OCI-LY7 (cell line): ENCODE results near the gene NAB1. TPM values are rescaled to one million over a fixed set of nuclear protein-coding genes. Genes with fewer than 3 reads are reported as not detected.

Experiments used
- Bru-seq: library from RNA; stranded (reverse); fragments of 400-500 nt; gene quantifications from one replicate; lab custom pipeline; 2021; lab: Mats Ljungman, UMichigan
- BruChase-seq, 2 experiments: library from RNA; stranded (reverse); fragments of 400-500 nt; gene quantifications; one replicate each; lab custom pipeline; 2021; lab: Mats Ljungman, UMichigan
- BruUV-seq: library from RNA; stranded (reverse); fragments of 400-500 nt; replicated peaks from 2 replicates; lab custom pipeline; 2021; lab: Mats Ljungman, UMichigan
- CTCF ChIA-PET: fragments of 300-600 bp; sonication (Branson Sonifier 250); formaldehyde crosslinking; loops from one replicate; lab custom pipeline; 2022; ENCODE audit warnings: antibody characterized with exemption; ENCODE audit not compliant: unreplicated experiment; lab: Charles Lee
- POLR2A ChIA-PET: fragments of 300-600 bp; sonication (Branson Sonifier 250); formaldehyde crosslinking; loops from one replicate; lab custom pipeline; 2022; ENCODE audit warnings: antibody characterized with exemption; lab: Charles Lee
- DNase-seq: peaks from one replicate; pipeline ENCODE4 v3.0.0-alpha.2; 2015; ENCODE audit warnings: low spot score
- H2AFZ ChIP-seq: fragments of 200-600 bp; sonication (generic), shearing (Covaris generic); 2 replicates; pipeline ENCODE4 v1.6.1; 2014; ENCODE audit warnings: mild to moderate bottlenecking, antibody characterized with exemption, low read length, moderate library complexity
- H3K27ac ChIP-seq: fragments of 200-600 bp; sonication (generic); 2 replicates; pipeline ENCODE4 v1.5.1; 2014; ENCODE audit warnings: mixed run types, low read depth, mild to moderate bottlenecking, moderate library complexity, low read length, inconsistent platforms; ENCODE audit not compliant: poor library complexity, severe bottlenecking
- H3K36me3 ChIP-seq: fragments of 200-600 bp; sonication (generic); 2 replicates; pipeline ENCODE4 v1.6.1; 2014; ENCODE audit warnings: mild to moderate bottlenecking, antibody characterized with exemption, low read length, moderate library complexity, mixed read lengths; ENCODE audit not compliant: insufficient read depth
- H3K4me1 ChIP-seq: fragments of 200-600 bp; sonication (generic); 2 replicates; pipeline ENCODE4 v1.5.1; 2014; ENCODE audit warnings: mild to moderate bottlenecking, low read length; ENCODE audit not compliant: insufficient read depth, poor library complexity, severe bottlenecking
- H3K4me2 ChIP-seq: fragments of 200-600 bp; sonication (generic); 2 replicates; pipeline ENCODE4 v1.6.1; 2014; ENCODE audit warnings: mild to moderate bottlenecking, low read length
- H3K4me3 ChIP-seq: fragments of 200-600 bp; sonication (generic); 2 replicates; pipeline ENCODE4 v1.5.1; 2014; ENCODE audit warnings: mild to moderate bottlenecking, low read depth, low read length; ENCODE audit not compliant: poor library complexity, severe bottlenecking
- H3K79me2 ChIP-seq: fragments of 200-600 bp; sonication (generic); 2 replicates; pipeline ENCODE4 v1.6.1; 2016; ENCODE audit warnings: low read depth, mild to moderate bottlenecking, low read length, moderate library complexity, mixed read lengths; ENCODE audit not compliant: insufficient read depth
- H3K9me2 ChIP-seq: fragments of 200-600 bp; sonication (generic); 2 replicates; pipeline ENCODE4 v1.6.1; 2016; ENCODE audit warnings: mild to moderate bottlenecking, low read length, mixed read lengths; ENCODE audit not compliant: insufficient read depth
- H3K9me3 ChIP-seq: fragments of 200-600 bp; sonication (generic); 2 replicates; pipeline ENCODE4 v1.6.1; 2014; ENCODE audit warnings: mild to moderate bottlenecking, mixed run types, low read length, mixed read lengths
- H4K20me1 ChIP-seq: fragments of 200-600 bp; sonication (generic); 2 replicates; pipeline ENCODE4 v1.6.1; 2014; ENCODE audit warnings: mild to moderate bottlenecking, antibody characterized with exemption, low read length, moderate library complexity, mixed read lengths; ENCODE audit not compliant: insufficient read depth
- EZH2phosphoT487 ChIP-seq: fragments of 200-600 bp; sonication (generic); IDR thresholded peaks from 2 replicates; pipeline ENCODE4 v1.6.1; 2018; ENCODE audit warnings: low read depth, borderline replicate concordance, mild to moderate bottlenecking, mixed run types, antibody characterized with exemption, low read length, moderate library complexity, mixed read lengths
- intact Hi-C: fragments of 100-400 bp; cut with micrococcal nuclease; formaldehyde crosslinking; loops from one replicate; pipeline ENCODE4 v1.10.0; 2022; ENCODE audit not compliant: unreplicated experiment
- long read RNA-seq: library from polyadenylated mRNA; stranded (forward); transcript quantifications from one replicate; pipeline ENCODE4 v2.0.0, GENCODE V29; 2022
- total RNA-seq, 2 experiments: library from RNA; depleted of rRNA in 1 of 2; stranded (reverse); fragments of >200 nt in 1 of 2; shearing (Covaris generic) in 1 of 2; gene quantifications; 2 replicates each; pipeline ENCODE4 v1.2.3, GENCODE V29; 2014 to 2022
- TF ChIP-seq, protein P1 (sequence below): fragments of 200-600 bp; sonication (generic); conservative IDR thresholded peaks from 2 replicates; pipeline ENCODE4 v1.5.1; 2014; ENCODE audit warnings: mild to moderate bottlenecking, antibody characterized with exemption, low read length, moderate library complexity, mixed read lengths

Gene NAB1, protein sequence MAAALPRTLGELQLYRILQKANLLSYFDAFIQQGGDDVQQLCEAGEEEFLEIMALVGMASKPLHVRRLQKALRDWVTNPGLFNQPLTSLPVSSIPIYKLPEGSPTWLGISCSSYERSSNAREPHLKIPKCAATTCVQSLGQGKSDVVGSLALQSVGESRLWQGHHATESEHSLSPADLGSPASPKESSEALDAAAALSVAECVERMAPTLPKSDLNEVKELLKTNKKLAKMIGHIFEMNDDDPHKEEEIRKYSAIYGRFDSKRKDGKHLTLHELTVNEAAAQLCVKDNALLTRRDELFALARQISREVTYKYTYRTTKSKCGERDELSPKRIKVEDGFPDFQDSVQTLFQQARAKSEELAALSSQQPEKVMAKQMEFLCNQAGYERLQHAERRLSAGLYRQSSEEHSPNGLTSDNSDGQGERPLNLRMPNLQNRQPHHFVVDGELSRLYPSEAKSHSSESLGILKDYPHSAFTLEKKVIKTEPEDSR
- total RNA-seq (2014; rRNA removed; shearing (Covaris generic)), result 30.2 and 37.1 TPM in 2 replicates
- 24.5 and 29.1 TPM in 2 replicates for total RNA-seq (2022)
- percentile 72 among the genes with signal in this experiment for Bru-seq, nascent RNA
- BruChase-seq, experiment 1, labeled RNA remaining after a 6-hour chase, result percentile 65 among the genes with signal in this experiment
- percentile 75 among the genes with signal in this experiment for BruChase-seq, experiment 2, labeled RNA remaining after a 2-hour chase
- long read RNA-seq, partial matches to known transcripts, result 2 of 6 reads
- long read RNA-seq, other reads (novel, unspliced or antisense), result 2 of 6 reads

GRCh38 chr2:190649035-190649797, at the start of gene NAB1:
Gene NAB1 (plus strand): TSS chr2:190649083. CDS start chr2:190659177, 10,094 bp downstream.
- H3K36me3 ChIP-seq, result no peaks in the 10 kb centered on the region
- peak within 1 kb of the TSS; percentile 88 for H3K4me2 ChIP-seq
- intact Hi-C loops, result loop anchor here (1.0 to 5.0 kb wide), 3 partner anchors 115 to 1028 kb away; partner anchors contain the start of genes MFSD6, NABP1 and NEMP2
- no TSS peak for BruUV-seq
- H3K4me1 ChIP-seq, result peaks cover 15% of the 10 kb centered on the region
- POLR2A ChIA-PET, result interaction anchor here (1.0 to 2.3 kb wide), 4 partner anchors 13 to 330 kb away, joined by 3 to 24 read pairs (median 6); no protein-coding TSS in a partner anchor
- peak within 1 kb of the TSS; percentile 85 for H3K4me3 ChIP-seq
- peak within 1 kb of the TSS; percentile 89 for H2AFZ ChIP-seq
- no peaks in the 10 kb centered on the region for H3K9me3 ChIP-seq
- no peaks in the 10 kb centered on the region for H3K9me2 ChIP-seq
- H3K27ac ChIP-seq, result peak within 1 kb of the TSS; percentile 31
- peaks cover 27% of the 10 kb centered on the region; the same call in 1 of the 2 replicates for H3K79me2 ChIP-seq
- H4K20me1 ChIP-seq, result peaks cover 10% of the 10 kb centered on the region; the same call in 1 of the 2 replicates
- no peak for TF ChIP-seq EZH2phosphoT487
- TF ChIP-seq, protein P1, sequence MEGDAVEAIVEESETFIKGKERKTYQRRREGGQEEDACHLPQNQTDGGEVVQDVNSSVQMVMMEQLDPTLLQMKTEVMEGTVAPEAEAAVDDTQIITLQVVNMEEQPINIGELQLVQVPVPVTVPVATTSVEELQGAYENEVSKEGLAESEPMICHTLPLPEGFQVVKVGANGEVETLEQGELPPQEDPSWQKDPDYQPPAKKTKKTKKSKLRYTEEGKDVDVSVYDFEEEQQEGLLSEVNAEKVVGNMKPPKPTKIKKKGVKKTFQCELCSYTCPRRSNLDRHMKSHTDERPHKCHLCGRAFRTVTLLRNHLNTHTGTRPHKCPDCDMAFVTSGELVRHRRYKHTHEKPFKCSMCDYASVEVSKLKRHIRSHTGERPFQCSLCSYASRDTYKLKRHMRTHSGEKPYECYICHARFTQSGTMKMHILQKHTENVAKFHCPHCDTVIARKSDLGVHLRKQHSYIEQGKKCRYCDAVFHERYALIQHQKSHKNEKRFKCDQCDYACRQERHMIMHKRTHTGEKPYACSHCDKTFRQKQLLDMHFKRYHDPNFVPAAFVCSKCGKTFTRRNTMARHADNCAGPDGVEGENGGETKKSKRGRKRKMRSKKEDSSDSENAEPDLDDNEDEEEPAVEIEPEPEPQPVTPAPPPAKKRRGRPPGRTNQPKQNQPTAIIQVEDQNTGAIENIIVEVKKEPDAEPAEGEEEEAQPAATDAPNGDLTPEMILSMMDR, result no peak
- peak; percentile 53 for DNase-seq
- CTCF ChIA-PET, result no interaction called here

DNA sequence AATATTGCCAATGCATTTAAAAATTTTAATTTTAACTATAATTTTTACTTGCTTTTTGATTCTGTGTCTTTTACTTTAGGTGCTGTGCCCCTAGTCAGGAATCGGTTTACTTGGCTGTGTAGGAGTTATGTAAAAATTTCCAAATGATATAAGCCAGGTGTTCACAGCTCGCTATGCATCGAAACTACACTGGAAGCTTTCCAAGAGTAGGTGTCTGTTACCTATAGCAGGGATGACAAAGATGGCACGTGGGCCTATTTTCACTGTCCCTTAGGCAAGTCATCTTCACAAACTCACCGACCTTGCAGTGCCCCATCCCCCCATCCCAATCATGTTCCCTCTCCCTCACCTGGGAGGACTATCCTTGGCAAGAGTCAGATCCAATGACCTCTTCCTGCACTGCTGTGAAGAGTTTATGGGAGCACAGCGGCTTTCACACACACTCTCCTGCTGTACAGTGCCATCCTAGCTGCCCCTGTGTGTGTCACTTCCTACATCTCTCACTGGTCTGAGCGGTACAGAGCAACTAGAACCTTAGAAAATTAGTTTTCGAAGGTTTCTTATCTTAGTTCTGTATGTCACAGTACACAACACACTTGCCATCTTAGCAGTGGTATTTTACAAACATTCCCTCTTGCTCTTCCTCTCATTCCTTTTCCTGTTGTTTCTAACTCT, 49.2 kb upstream of the NAB1 start:
- Histone ChIP-seq H3K4me1 (no peaks in the 10 kb centered on the region), H4K20me1 (no peaks in the 10 kb centered on the region), H3K9me2 (no peaks in the 10 kb centered on the region), H3K27ac (no peak overlapping the region), H3K79me2 (no peaks in the 10 kb centered on the region), H2AFZ (no peak overlapping the region), H3K4me2 (no peak overlapping the region), H3K4me3 (no peak overlapping the region), H3K9me3 (no peaks in the 10 kb centered on the region), H3K36me3 (no peaks in the 10 kb centered on the region)
- CTCF ChIA-PET, result interaction anchor here (0.6 kb wide), 1 partner anchor 182 kb away, joined by 3 read pairs; no protein-coding TSS in a partner anchor
- no peak for DNase-seq
- POLR2A ChIA-PET, result interaction anchor here (0.6 kb wide), 1 partner anchor 33 kb away, joined by 3 read pairs; no protein-coding TSS in a partner anchor
- TF ChIP-seq EZH2phosphoT487, result no peak
- TF ChIP-seq, protein P1, result no peak
- intact Hi-C loops, result no loop called here
- no TSS peak for BruUV-seq
